K562 (cell line): ENCODE data around the gene AGPAT3.

ENCODE experiments used
- CREB1 ChIP-seq, 2 experiments: sonication (generic) in 1 of 2; formaldehyde crosslinking in 1 of 2; IDR thresholded peaks; 2 replicates each; pipeline versions ENCODE4 v1.6.1 to v1.8.0; 2012 to 2022; ENCODE audit warnings: inconsistent platforms in 1 of 2, mild to moderate bottlenecking in 1 of 2, missing genetic modification reagents in 1 of 2, moderate library complexity in 1 of 2
- CTCF ChIP-seq, 3 experiments: IDR thresholded peaks in 2 of 3; conservative IDR thresholded peaks in 1 of 3; 2 replicates each; pipeline ENCODE4 v1.5.1; 2011 to 2012; ENCODE audit warnings: low read length in 3 of 3, mild to moderate bottlenecking in 3 of 3, control low read depth in 2 of 3, improper control_type of control experiment in 1 of 3, inconsistent platforms in 1 of 3, low read depth in 1 of 3, mixed read lengths in 1 of 3, moderate library complexity in 1 of 3; ENCODE audit not compliant: insufficient read depth in 2 of 3
- DDX20 ChIP-seq: fragments of 450-650 bp; IDR thresholded peaks from 2 replicates; pipeline ENCODE4 v1.6.1; 2016; ENCODE audit warnings: missing genetic modification characterization, low read depth, mild to moderate bottlenecking, missing compliant biosample characterization, moderate library complexity
- GABPA ChIP-seq: fragments of 200-800 bp; sonication (Bioruptor generic); conservative IDR thresholded peaks from 2 replicates; pipeline ENCODE4 v1.6.1; 2016; ENCODE audit warnings: low read depth, missing genetic modification characterization, missing compliant biosample characterization
- IRF2 ChIP-seq: sonication (generic); formaldehyde crosslinking; IDR thresholded peaks from 2 replicates; pipeline ENCODE4 v1.8.1; 2022; ENCODE audit warnings: mild to moderate bottlenecking, missing genetic modification reagents
- KDM5B ChIP-seq: fragments of 200-600 bp; sonication (generic); IDR thresholded peaks from 2 replicates; pipeline ENCODE4 v1.6.1; 2012; ENCODE audit warnings: low read depth, mild to moderate bottlenecking, moderate library complexity, low read length, control low read depth, inconsistent platforms; ENCODE audit not compliant: insufficient replicate concordance
- POLR2A ChIP-seq: fragments of 450-650 bp; conservative IDR thresholded peaks from 2 replicates; pipeline ENCODE4 v1.6.1; 2016
- SMC3 ChIP-seq: conservative IDR thresholded peaks from 2 replicates; pipeline ENCODE4 v1.6.1; 2011; ENCODE audit warnings: low read depth, low read length, improper control_type of control experiment; ENCODE audit not compliant: insufficient read depth
- ZBTB40 ChIP-seq, 2 experiments: fragments of 450-650 bp in 1 of 2; sonication (generic) in 1 of 2; formaldehyde crosslinking in 1 of 2; IDR thresholded peaks; 2 replicates each; pipeline versions ENCODE4 v1.7.1 to v1.9.0; 2016 to 2022; ENCODE audit warnings: inconsistent platforms in 1 of 2, mild to moderate bottlenecking in 1 of 2, missing genetic modification reagents in 1 of 2

- TF ChIP-seq GABPA (tag) (no peak), SMC3 (no peak), DDX20 (tag) (no peak), POLR2A (no peak), CTCF (IDR thresholded peaks at IDR 0.05 in 2 of 3, conservative IDR thresholded peaks at IDR 0.05 in 1 of 3; ENCODE audit: insufficient read depth in 2 of 3, low read depth in 1 of 3, low read length in 3 of 3) (no peak), CREB1 (IDR thresholded peaks at IDR 0.05) (no peak), CREB1 (CRISPR knock-in tag; IDR thresholded peaks at IDR 0.05) (no peak), IRF2 (no peak), KDM5B (no peak), ZBTB40 (IDR thresholded peaks at IDR 0.05) (no peak), ZBTB40 (CRISPR knock-in tag; IDR thresholded peaks at IDR 0.05) (no peak)
These were observed 3.4 kb downstream of the AGPAT3 start for GRCh38 chr21:43868461-43868860.
